H1 (cell line): ENCODE data around the gene TEX35. TPM values are rescaled to one million over a fixed set of nuclear protein-coding genes. Genes with fewer than 3 reads are reported as not detected.

Source experiments
- CTCF ChIA-PET: fragments of 300-600 bp; sonication (Branson Sonifier 250); formaldehyde crosslinking; loops from one replicate; lab custom pipeline; 2021; ENCODE audit not compliant: partially characterized antibody; lab: Charles Lee
- POLR2A ChIA-PET: fragments of 300-600 bp; sonication (Branson Sonifier 250); formaldehyde crosslinking; loops from one replicate; lab custom pipeline; 2021; ENCODE audit warnings: inconsistent platforms; ENCODE audit not compliant: partially characterized antibody; lab: Charles Lee
- DNase-seq, 2 experiments: peaks; one replicate each; pipeline versions ENCODE4 v3.0.0 to v3.0.0-alpha.2; 2010 to 2022; ENCODE audit warnings: low spot score in 2 of 2, low read depth in 1 of 2, mixed read lengths in 1 of 2
- FAIRE-seq: peaks from 2 replicates; lab custom pipeline; 2011; peaks lifted over from hg19 to GRCh38; lab: Jason Lieb, UNC
- H2AFZ ChIP-seq: 2 replicates; pipeline ENCODE4 v1.8.1; 2012; ENCODE audit warnings: low read length, inconsistent platforms
- H2AK5ac ChIP-seq: 2 replicates; pipeline ENCODE4 v1.6.1; 2013; ENCODE audit warnings: low read depth, low read length
- H2BK120ac ChIP-seq: replicated peaks from 2 replicates; pipeline ENCODE3; 2013; ENCODE audit warnings: low read depth, low read length, inconsistent platforms
- H2BK12ac ChIP-seq: 2 replicates; pipeline ENCODE4 v1.6.1; 2013; ENCODE audit warnings: low read depth, low read length
- H2BK15ac ChIP-seq: 2 replicates; pipeline ENCODE4 v1.6.1; 2013; ENCODE audit warnings: low read length
- H2BK20ac ChIP-seq: 2 replicates; pipeline ENCODE4 v1.6.1; 2013; ENCODE audit warnings: low read length
- H2BK5ac ChIP-seq: 2 replicates; pipeline ENCODE4 v1.6.1; 2013; ENCODE audit warnings: low read depth, low read length
- H3K14ac ChIP-seq: 2 replicates; pipeline ENCODE4 v1.6.1; 2013; ENCODE audit warnings: inconsistent platforms; ENCODE audit not compliant: insufficient read length
- H3K18ac ChIP-seq: 2 replicates; pipeline ENCODE4 v1.6.1; 2013; ENCODE audit warnings: low read length; ENCODE audit errors: extremely low read depth
- H3K23ac ChIP-seq: 2 replicates; pipeline ENCODE4 v1.6.1; 2013; ENCODE audit warnings: inconsistent platforms; ENCODE audit not compliant: insufficient read length
- H3K23me2 ChIP-seq: 2 replicates; pipeline ENCODE4 v1.6.1; 2013; ENCODE audit warnings: low read depth, low read length
- H3K27ac ChIP-seq: 2 replicates; pipeline ENCODE4 v1.6.1; 2011; ENCODE audit warnings: low read depth, low read length, inconsistent platforms
- H3K27me3 ChIP-seq, 4 experiments: replicated peaks in 1 of 4; 1 replicate in 1 of 4; 2 replicates in 3 of 4; pipeline versions ENCODE4 v1.6.1 to v1.8.1; 2011 to 2013; ENCODE audit warnings: low read length in 3 of 4, mild to moderate bottlenecking in 3 of 4, inconsistent platforms in 2 of 4, mixed read lengths in 2 of 4, moderate library complexity in 1 of 4; ENCODE audit not compliant: control insufficient read depth in 3 of 4, insufficient read depth in 3 of 4; ENCODE audit errors: extremely low read depth in 1 of 4
- H3K36me3 ChIP-seq, 4 experiments: 2 replicates each; pipeline versions ENCODE4 v1.6.1 to v1.8.1; 2011 to 2013; ENCODE audit warnings: mild to moderate bottlenecking in 4 of 4, low read length in 3 of 4, moderate library complexity in 2 of 4, control low read depth in 1 of 4, inconsistent platforms in 1 of 4; ENCODE audit not compliant: insufficient read depth in 4 of 4, control insufficient read depth in 2 of 4
- H3K4ac ChIP-seq: replicated peaks from 2 replicates; pipeline ENCODE3; 2013; ENCODE audit warnings: low read length, low read depth, mixed read lengths, inconsistent platforms; ENCODE audit not compliant: insufficient read length
- H3K4me1 ChIP-seq, 4 experiments: replicated peaks in 1 of 4; 1 replicate in 1 of 4; 2 replicates in 3 of 4; pipeline versions ENCODE4 v1.6.1 to v1.8.1; 2011 to 2013; ENCODE audit warnings: low read length in 3 of 4, inconsistent platforms in 2 of 4, mixed read lengths in 1 of 4; ENCODE audit not compliant: insufficient read depth in 4 of 4, control insufficient read depth in 3 of 4
- H3K4me2 ChIP-seq, 2 experiments: 2 replicates each; pipeline versions ENCODE4 v1.6.1 to v1.8.1; 2011 to 2013; ENCODE audit warnings: low read depth in 2 of 2, low read length in 2 of 2, control low read depth in 1 of 2, inconsistent platforms in 1 of 2, mild to moderate bottlenecking in 1 of 2; ENCODE audit not compliant: insufficient read depth in 1 of 2
- H3K4me3 ChIP-seq, 4 experiments: fragments of 200-600, 300-600 bp in 1 of 4; sonication (generic), shearing (Covaris generic), sonication (Bioruptor Twin) in 1 of 4; 2 replicates each; pipeline versions ENCODE4 v1.5.1 to v1.8.1; 2011 to 2016; ENCODE audit warnings: low read length in 4 of 4, low read depth in 3 of 4, control low read depth in 2 of 4, inconsistent platforms in 2 of 4, mild to moderate bottlenecking in 2 of 4, mixed read lengths in 1 of 4, moderate library complexity in 1 of 4; ENCODE audit not compliant: insufficient read depth in 2 of 4; ENCODE audit errors: extremely low read depth in 1 of 4
- H3K56ac ChIP-seq: replicated peaks from 2 replicates; pipeline ENCODE3; 2013; ENCODE audit warnings: low read depth, mild to moderate bottlenecking, mixed read lengths, low read length, inconsistent platforms; ENCODE audit not compliant: insufficient read length
- H3K79me1 ChIP-seq: 2 replicates; pipeline ENCODE4 v1.6.1; 2013; ENCODE audit warnings: low read depth, low read length, control low read depth
- H3K79me2 ChIP-seq, 2 experiments: 2 replicates each; pipeline versions ENCODE4 v1.6.1 to v1.8.1; 2012 to 2013; ENCODE audit warnings: low read length in 2 of 2, mild to moderate bottlenecking in 2 of 2, inconsistent platforms in 1 of 2; ENCODE audit not compliant: insufficient read depth in 2 of 2, control insufficient read depth in 1 of 2
- H3K9ac ChIP-seq, 4 experiments: replicated peaks in 1 of 4; 1 replicate in 1 of 4; 2 replicates in 3 of 4; pipeline versions ENCODE4 v1.6.1 to v1.8.1; 2011 to 2013; ENCODE audit warnings: low read depth in 3 of 4, low read length in 3 of 4, control low read depth in 2 of 4, mild to moderate bottlenecking in 2 of 4, moderate library complexity in 2 of 4, inconsistent platforms in 1 of 4; ENCODE audit errors: extremely low read depth in 1 of 4
- H3K9me3 ChIP-seq, 2 experiments: 2 replicates each; pipeline versions ENCODE4 v1.6.1 to v1.8.1; 2012 to 2013; ENCODE audit warnings: mild to moderate bottlenecking in 2 of 2, moderate library complexity in 2 of 2, control low read depth in 1 of 2, inconsistent platforms in 1 of 2, low read depth in 1 of 2, low read length in 1 of 2, mixed read lengths in 1 of 2; ENCODE audit not compliant: insufficient read depth in 2 of 2
- H4K20me1 ChIP-seq, 2 experiments: replicated peaks in 1 of 2; 2 replicates each; pipeline versions ENCODE3 to v1.8.1; 2011 to 2013; ENCODE audit warnings: inconsistent platforms in 2 of 2, low read length in 2 of 2, mild to moderate bottlenecking in 1 of 2; ENCODE audit not compliant: insufficient read depth in 2 of 2, control insufficient read depth in 1 of 2
- H4K5ac ChIP-seq: 2 replicates; pipeline ENCODE4 v1.6.1; 2013; ENCODE audit warnings: low read length, low read depth, mixed read lengths, inconsistent platforms; ENCODE audit not compliant: insufficient read length
- H4K8ac ChIP-seq: 2 replicates; pipeline ENCODE4 v1.8.0; 2013; ENCODE audit warnings: mild to moderate bottlenecking, moderate library complexity, low read length, inconsistent platforms; ENCODE audit not compliant: insufficient read depth; ENCODE audit errors: extremely low read depth
- H4K91ac ChIP-seq: replicated peaks from 2 replicates; pipeline ENCODE3; 2013; ENCODE audit warnings: low read length, mixed read lengths, inconsistent platforms; ENCODE audit not compliant: insufficient read length
- CBX8 ChIP-seq: fragments of 300-800, 300-1000 bp; sonication (generic); IDR thresholded peaks from 2 replicates; pipeline ENCODE4 v1.7.1; 2016; ENCODE audit warnings: low read depth, low read length, borderline replicate concordance
- CEBPB ChIP-seq: IDR thresholded peaks from 2 replicates; pipeline ENCODE4 v1.6.1; 2012; ENCODE audit warnings: low read depth, low read length
- PHF8 ChIP-seq: fragments of 200-600 bp; sonication (generic); conservative IDR thresholded peaks from 2 replicates; pipeline ENCODE4 v1.7.1; 2012; ENCODE audit warnings: low read depth, mild to moderate bottlenecking, inconsistent platforms, low read length, moderate library complexity
- POU5F1 ChIP-seq: IDR thresholded peaks from 2 replicates; pipeline ENCODE4 v1.6.1; 2011; ENCODE audit warnings: low read depth, mild to moderate bottlenecking, low read length, moderate library complexity
- RAD21 ChIP-seq, 2 experiments: IDR thresholded peaks in 1 of 2; conservative IDR thresholded peaks in 1 of 2; 2 replicates each; pipeline ENCODE4 v1.6.1; 2011; ENCODE audit warnings: low read depth in 2 of 2, low read length in 2 of 2, improper control_type of control experiment in 1 of 2, inconsistent platforms in 1 of 2, mild to moderate bottlenecking in 1 of 2, moderate library complexity in 1 of 2
- RFX5 ChIP-seq: IDR thresholded peaks from 2 replicates; pipeline ENCODE4 v1.6.1; 2011; ENCODE audit warnings: low read depth, low read length, improper control_type of control experiment, borderline replicate concordance
- SRF ChIP-seq: IDR thresholded peaks from 2 replicates; pipeline ENCODE4 v1.6.1; 2011; ENCODE audit warnings: mild to moderate bottlenecking, low read depth, low read length, moderate library complexity
- TAF1 ChIP-seq: IDR thresholded peaks from 2 replicates; pipeline ENCODE4 v1.6.1; 2011; ENCODE audit warnings: mild to moderate bottlenecking, low read depth, low read length
- TCF12 ChIP-seq: IDR thresholded peaks from 2 replicates; pipeline ENCODE4 v1.6.1; 2011; ENCODE audit warnings: low read depth, mild to moderate bottlenecking, low read length
- TEAD4 ChIP-seq: IDR thresholded peaks from 2 replicates; pipeline ENCODE4 v1.6.1; 2012; ENCODE audit warnings: low read depth, low read length, inconsistent platforms, mixed read lengths
- ZNF274 ChIP-seq: IDR thresholded peaks from 2 replicates; pipeline ENCODE4 v1.7.0; 2012; ENCODE audit warnings: low read length, borderline replicate concordance; ENCODE audit errors: extremely low read depth
- WGBS, 2 experiments: shearing (Covaris generic) in 1 of 2; methylation state at CpG; one replicate each; pipeline versions ENCODE4 v1.1.6 to v1.1.7; 2013 to 2015; ENCODE audit warnings: low lambda C conversion rate in 2 of 2, mixed read lengths in 2 of 2, inconsistent platforms in 1 of 2, low coverage in 1 of 2, missing lambda C conversion rate in 1 of 2; ENCODE audit not compliant: insufficient replicate concordance in 2 of 2, insufficient coverage in 1 of 2, insufficient read length in 1 of 2; ENCODE audit errors: extremely low coverage in 1 of 2, missing lambda C conversion rate in 1 of 2; 5-methylcytosine and 5-hydroxymethylcytosine counted together
- polyA plus RNA-seq, 7 experiments: library from polyadenylated mRNA; depleted of rRNA in 3 of 7; stranded (reverse) in 5 of 7; unstranded in 2 of 7; fragments of >200 nt in 5 of 7; fragments of 200-250 nt in 2 of 7; gene quantifications; 1 replicate in 5 of 7; 2 replicates in 1 of 7; 4 replicates in 1 of 7; pipeline versions ENCODE4 v1.2.1 to v1.2.3, GENCODE V29; 2011 to 2013; ENCODE audit warnings: missing spikeins in 2 of 7, mixed read lengths in 2 of 7
- total RNA-seq: library from RNA; stranded (reverse); fragmentation: NEBNext Ultra II Directional; extraction: Animal tissue kit (Norgen Biotek cat#: 25700); gene quantifications from 2 replicates; pipeline ENCODE4 v1.2.1, GENCODE V29; 2021
- TF ChIP-seq, protein P1 (sequence below): IDR thresholded peaks from 2 replicates; pipeline ENCODE4 v1.6.1; 2011; ENCODE audit warnings: low read depth, mild to moderate bottlenecking, low read length; ENCODE audit not compliant: insufficient read depth
- TF ChIP-seq, protein P2 (sequence below): IDR thresholded peaks from 2 replicates; pipeline ENCODE4 v1.6.1; 2011; ENCODE audit warnings: low read length, improper control_type of control experiment

TEX35 gene
- total and polyA plus RNA-seq, 2 of the 8 experiments (the other 6 are each of a cell fraction or from before 2014, with no cell fraction given) = 0.03 TPM; not detected in 1

DNA sequence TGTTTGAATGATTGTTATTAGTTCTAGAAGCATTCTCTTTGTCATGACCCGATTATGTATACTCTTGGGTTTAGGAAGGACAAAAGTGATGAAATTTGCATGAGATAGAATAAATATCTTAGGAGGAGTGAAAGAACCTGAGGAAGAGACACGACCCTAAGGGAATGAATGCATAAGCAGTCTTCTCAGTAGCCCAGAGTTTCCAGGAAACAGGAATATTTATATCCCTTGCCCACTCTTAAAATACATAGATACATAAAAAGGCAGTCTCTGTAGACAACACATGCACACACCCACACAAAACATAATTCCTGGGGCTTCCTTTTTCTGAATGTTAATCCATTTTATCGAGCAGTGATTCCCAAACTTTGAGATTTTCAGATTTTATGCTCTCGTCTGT is 35.5 kb upstream of the TEX35 start:
- no peak for TF ChIP-seq RFX5
- no peak for TF ChIP-seq CEBPB
- TF ChIP-seq POU5F1 = no peak
- no peak for TF ChIP-seq SRF
- TF ChIP-seq CBX8 = no peak
- TF ChIP-seq PHF8 = no peak
- TF ChIP-seq RAD21 (IDR thresholded peaks at IDR 0.05 in 1 of 2, conservative IDR thresholded peaks at IDR 0.05 in 1 of 2; ENCODE audit: low read depth in 2 of 2, low read length in 2 of 2) = no peak
- TF ChIP-seq TCF12 = no peak
- TF ChIP-seq, protein P1, sequence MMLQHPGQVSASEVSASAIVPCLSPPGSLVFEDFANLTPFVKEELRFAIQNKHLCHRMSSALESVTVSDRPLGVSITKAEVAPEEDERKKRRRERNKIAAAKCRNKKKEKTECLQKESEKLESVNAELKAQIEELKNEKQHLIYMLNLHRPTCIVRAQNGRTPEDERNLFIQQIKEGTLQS = no peak
- no peak for TF ChIP-seq TEAD4
- no peak for TF ChIP-seq TAF1
- TF ChIP-seq, protein P2, sequence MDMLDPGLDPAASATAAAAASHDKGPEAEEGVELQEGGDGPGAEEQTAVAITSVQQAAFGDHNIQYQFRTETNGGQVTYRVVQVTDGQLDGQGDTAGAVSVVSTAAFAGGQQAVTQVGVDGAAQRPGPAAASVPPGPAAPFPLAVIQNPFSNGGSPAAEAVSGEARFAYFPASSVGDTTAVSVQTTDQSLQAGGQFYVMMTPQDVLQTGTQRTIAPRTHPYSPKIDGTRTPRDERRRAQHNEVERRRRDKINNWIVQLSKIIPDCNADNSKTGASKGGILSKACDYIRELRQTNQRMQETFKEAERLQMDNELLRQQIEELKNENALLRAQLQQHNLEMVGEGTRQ = no peak
- no peak for TF ChIP-seq ZNF274
- H2BK15ac ChIP-seq = no peak overlapping the region
- H3K79me1 ChIP-seq = 0 out of 2 replicates have a peak, but pooled peaks cover 3% of the 10 kb centered on the region
- H3K14ac ChIP-seq = no peak overlapping the region
- H2AK5ac ChIP-seq = no peak overlapping the region
- no peaks in the 10 kb centered on the region for H3K27me3 ChIP-seq
- no peaks in the 10 kb centered on the region for H3K79me2 ChIP-seq
- H3K9ac ChIP-seq = no peak overlapping the region
- H3K27ac ChIP-seq = no peak overlapping the region
- no peak overlapping the region for H3K4me3 ChIP-seq
- no peak overlapping the region for H2BK120ac ChIP-seq
- no peak overlapping the region for H3K23ac ChIP-seq
- POLR2A ChIA-PET = no interaction called here
- WGBS, 2 experiments = 78% methylated on average over 4 of the region's 4 CpGs; no CpG with 5 or more reads in 1 of the 2 experiments
- no peak overlapping the region for H2BK5ac ChIP-seq
- no peak overlapping the region for H2AFZ ChIP-seq
- no peak overlapping the region for H3K4me2 ChIP-seq
- H3K36me3 ChIP-seq = peaks cover 0 to 4% (median 2%) of the 10 kb centered on the region in 4 experiments; a peak in 4 of 8 replicates
- H4K5ac ChIP-seq = no peak overlapping the region
- CTCF ChIA-PET = interaction anchor here (1.5 to 10.0 kb wide), 2 partner anchors 8 to 24 kb away, joined by 5 to 95 read pairs; no protein-coding TSS in a partner anchor
- FAIRE-seq (no peak), DNase-seq (no peak)
- H2BK12ac ChIP-seq = no peak overlapping the region
- H2BK20ac ChIP-seq = no peak overlapping the region
- H3K4me1 ChIP-seq = peaks cover 0 to 3% (median 0%) of the 10 kb centered on the region in 4 experiments; a peak in 1 of 7 replicates
- no peak overlapping the region for H4K8ac ChIP-seq
- no peaks in the 10 kb centered on the region for H3K23me2 ChIP-seq
- no peak overlapping the region for H3K18ac ChIP-seq
- no peak overlapping the region for H3K4ac ChIP-seq
- no peaks in the 10 kb centered on the region for H3K9me3 ChIP-seq
- H3K56ac ChIP-seq = no peak overlapping the region
- H4K20me1 ChIP-seq = no peaks in the 10 kb centered on the region
- H4K91ac ChIP-seq = no peak overlapping the region
